ENCODE data around the gene PRPS1.

- TF ChIP-seq ZFP30 (CRISPR knock-in tag; IDR thresholded peaks at IDR 0.05) = no peak
- TF ChIP-seq ZFP3 (CRISPR knock-in tag; IDR thresholded peaks at IDR 0.05) = no peak
- no peak for TF ChIP-seq CSDC2 (CRISPR knock-in tag; IDR thresholded peaks at IDR 0.05)
- TF ChIP-seq ARNTL (CRISPR knock-in tag; IDR thresholded peaks at IDR 0.05; ENCODE audit: borderline replicate concordance, low read depth) = no peak
- no peak for TF ChIP-seq PATZ1 (CRISPR knock-in tag; IDR thresholded peaks at IDR 0.05; ENCODE audit: borderline replicate concordance)
- TF ChIP-seq BACH2 (CRISPR knock-in tag; IDR thresholded peaks at IDR 0.05; ENCODE audit: borderline replicate concordance) = no peak
- no peak for TF ChIP-seq POU6F1 (CRISPR knock-in tag; IDR thresholded peaks at IDR 0.05; ENCODE audit: borderline replicate concordance, low read depth)
- no peak for TF ChIP-seq CSRNP3 (CRISPR knock-in tag; IDR thresholded peaks at IDR 0.05)
- no peak for TF ChIP-seq RARB (CRISPR knock-in tag; IDR thresholded peaks at IDR 0.05)
- no peak for TF ChIP-seq TOX (CRISPR knock-in tag; IDR thresholded peaks at IDR 0.05; ENCODE audit: borderline replicate concordance)
- no peak for TF ChIP-seq GLIS3 (CRISPR knock-in tag; IDR thresholded peaks at IDR 0.05)
- no peak for TF ChIP-seq CREB5 (CRISPR knock-in tag; IDR thresholded peaks at IDR 0.05; ENCODE audit: low read depth)
- no peak for TF ChIP-seq OSR1 (CRISPR knock-in tag; IDR thresholded peaks at IDR 0.05)
- no peak for TF ChIP-seq ESRRG (CRISPR knock-in tag; IDR thresholded peaks at IDR 0.05)
Measured at GRCh38 chrX:107667426-107667825, 39.1 kb downstream of the PRPS1 start.
